IMR-90 (cell line): ENCODE data around the gene KPNA1. TPM values are rescaled to one million over a fixed set of nuclear protein-coding genes. Genes with fewer than 3 reads are reported as not detected.

Experiments used
- ATAC-seq: fragments of 200-7000 bp; cut with Tn5 transposase; 2 replicates; pipeline ENCODE4 v1.9.1; 2020; ENCODE audit warnings: low read depth, mild to moderate bottlenecking, moderate library complexity
- BruUV-seq: library from RNA; stranded (reverse); fragments of 400-500 nt; replicated peaks from 2 replicates; lab custom pipeline; 2021; lab: Mats Ljungman, UMichigan
- CTCF ChIA-PET: fragments of 300-600 bp; formaldehyde crosslinking; extraction: SDS; loops from one replicate; lab custom pipeline; 2021; ENCODE audit warnings: antibody characterized with exemption; lab: Yijun Ruan, JAX
- POLR2A ChIA-PET: fragments of 300-600 bp; sonication (Branson Sonifier 250); formaldehyde crosslinking; loops from one replicate; lab custom pipeline; 2022; ENCODE audit warnings: antibody characterized with exemption; ENCODE audit not compliant: unreplicated experiment; lab: Charles Lee
- DNase-seq: peaks from one replicate; pipeline ENCODE4 v3.0.0; 2013
- H2AFZ ChIP-seq: replicated peaks from 2 replicates; pipeline ENCODE3; 2013; ENCODE audit warnings: low read length, mild to moderate bottlenecking; ENCODE audit not compliant: poor library complexity
- H2AK5ac ChIP-seq: 2 replicates; pipeline ENCODE4 v1.6.1; 2013; ENCODE audit warnings: low read depth, low read length, inconsistent platforms
- H2AK9ac ChIP-seq: replicated peaks from 2 replicates; pipeline ENCODE3; 2013; ENCODE audit warnings: mild to moderate bottlenecking, low read depth, low read length, moderate library complexity; ENCODE audit not compliant: poor library complexity
- H2BK120ac ChIP-seq: 2 replicates; pipeline ENCODE4 v1.6.1; 2013; ENCODE audit warnings: low read depth, low read length, inconsistent platforms
- H2BK15ac ChIP-seq: 3 replicates; pipeline ENCODE4 v1.6.1; 2013; ENCODE audit warnings: low read depth, low read length, inconsistent platforms
- H2BK20ac ChIP-seq: 2 replicates; pipeline ENCODE4 v1.6.1; 2013; ENCODE audit warnings: low read depth, mild to moderate bottlenecking, inconsistent platforms, low read length, moderate library complexity
- H2BK5ac ChIP-seq: 2 replicates; pipeline ENCODE4 v1.6.1; 2013; ENCODE audit warnings: mild to moderate bottlenecking, low read depth, low read length, inconsistent platforms; ENCODE audit not compliant: poor library complexity, severe bottlenecking
- H3K14ac ChIP-seq: replicated peaks from 2 replicates; pipeline ENCODE4 v1.6.1; 2013; ENCODE audit warnings: low read depth, low read length, inconsistent platforms
- H3K18ac ChIP-seq: 2 replicates; pipeline ENCODE4 v1.6.1; 2013; ENCODE audit warnings: low read depth, low read length, control low read depth
- H3K23ac ChIP-seq: 2 replicates; pipeline ENCODE4 v1.6.1; 2013; ENCODE audit warnings: low read depth, low read length, inconsistent platforms
- H3K27ac ChIP-seq: 2 replicates; pipeline ENCODE4 v1.5.1; 2013; ENCODE audit warnings: mild to moderate bottlenecking, control low read depth, low read length; ENCODE audit not compliant: insufficient read depth
- H3K27me3 ChIP-seq: 2 replicates; pipeline ENCODE4 v1.6.1; 2013; ENCODE audit warnings: low read length; ENCODE audit not compliant: control insufficient read depth, insufficient read depth
- H3K36me3 ChIP-seq: 2 replicates; pipeline ENCODE4 v1.6.1; 2013; ENCODE audit warnings: low read length, mixed read lengths; ENCODE audit not compliant: control insufficient read depth, insufficient read depth
- H3K4ac ChIP-seq: 2 replicates; pipeline ENCODE4 v1.6.1; 2013; ENCODE audit warnings: low read depth, low read length, inconsistent platforms
- H3K4me1 ChIP-seq: 2 replicates; pipeline ENCODE4 v1.6.1; 2013; ENCODE audit warnings: low read length, mixed read lengths; ENCODE audit not compliant: control insufficient read depth, insufficient read depth
- H3K4me2 ChIP-seq: 2 replicates; pipeline ENCODE4 v1.6.1; 2013; ENCODE audit warnings: low read depth, mild to moderate bottlenecking, control low read depth, low read length, moderate library complexity
- H3K4me3 ChIP-seq: 2 replicates; pipeline ENCODE4 v1.5.1; 2013; ENCODE audit warnings: low read depth, mild to moderate bottlenecking, control low read depth, low read length, moderate library complexity; ENCODE audit not compliant: insufficient read depth
- H3K56ac ChIP-seq: 2 replicates; pipeline ENCODE4 v1.6.1; 2013; ENCODE audit warnings: low read length, inconsistent platforms; ENCODE audit not compliant: insufficient read depth; ENCODE audit errors: extremely low read depth
- H3K79me1 ChIP-seq, 2 experiments: 2 replicates each; pipeline ENCODE4 v1.6.1; 2013; ENCODE audit warnings: low read length in 2 of 2, inconsistent platforms in 1 of 2, low read depth in 1 of 2
- H3K9ac ChIP-seq: 2 replicates; pipeline ENCODE4 v1.6.1; 2013; ENCODE audit warnings: low read depth, low read length, control low read depth
- H3K9me1 ChIP-seq: 2 replicates; pipeline ENCODE4 v1.6.1; 2013; ENCODE audit warnings: low read length, inconsistent platforms; ENCODE audit not compliant: insufficient read depth
- H3K9me3 ChIP-seq: 2 replicates; pipeline ENCODE4 v1.6.1; 2013; ENCODE audit warnings: low read length; ENCODE audit not compliant: control insufficient read depth, insufficient read depth
- H4K20me1 ChIP-seq: 2 replicates; pipeline ENCODE4 v1.6.1; 2013; ENCODE audit warnings: low read length, inconsistent platforms; ENCODE audit not compliant: insufficient read depth
- H4K5ac ChIP-seq: 2 replicates; pipeline ENCODE4 v1.6.1; 2013; ENCODE audit warnings: mild to moderate bottlenecking, low read depth, low read length, control low read depth
- H4K8ac ChIP-seq, 2 experiments: 2 replicates each; pipeline ENCODE4 v1.6.1; 2013; ENCODE audit warnings: low read depth in 2 of 2, low read length in 2 of 2, control low read depth in 1 of 2, inconsistent platforms in 1 of 2
- H4K91ac ChIP-seq: 2 replicates; pipeline ENCODE4 v1.6.1; 2013; ENCODE audit warnings: low read depth, low read length, inconsistent platforms; ENCODE audit not compliant: insufficient read depth
- BHLHE40 ChIP-seq: fragments of 150-350 bp; IDR thresholded peaks from 2 replicates; pipeline ENCODE4 v1.6.1; 2016; ENCODE audit warnings: mild to moderate bottlenecking, low read depth, low read length
- CEBPB ChIP-seq: IDR thresholded peaks from 2 replicates; pipeline ENCODE4 v1.6.1; 2012; ENCODE audit warnings: low read depth, low read length, improper control_type of control experiment
- CHD1 ChIP-seq: IDR thresholded peaks from 2 replicates; pipeline ENCODE4 v1.6.1; 2012; ENCODE audit warnings: low read depth, low read length, improper control_type of control experiment
- FOS ChIP-seq: fragments of 150-350 bp; IDR thresholded peaks from 2 replicates; pipeline ENCODE4 v1.6.1; 2016; ENCODE audit warnings: low read depth, low read length
- MAFK ChIP-seq: IDR thresholded peaks from 2 replicates; pipeline ENCODE4 v1.6.1; 2012; ENCODE audit warnings: low read depth, low read length, improper control_type of control experiment
- MAZ ChIP-seq: IDR thresholded peaks from 2 replicates; pipeline ENCODE4 v1.6.1; 2012; ENCODE audit warnings: low read depth, mild to moderate bottlenecking, low read length, improper control_type of control experiment, moderate library complexity, borderline replicate concordance
- MXI1 ChIP-seq: IDR thresholded peaks from 2 replicates; pipeline ENCODE4 v1.6.1; 2012; ENCODE audit warnings: low read depth, mild to moderate bottlenecking, low read length, moderate library complexity, borderline replicate concordance
- NFE2L2 ChIP-seq: fragments of 150-350 bp; IDR thresholded peaks from 2 replicates; pipeline ENCODE4 v1.6.1; 2016; ENCODE audit warnings: low read depth, mild to moderate bottlenecking, low read length
- POLR2A ChIP-seq: IDR thresholded peaks from 2 replicates; pipeline ENCODE4 v1.6.1; 2012; ENCODE audit warnings: mild to moderate bottlenecking, low read depth, low read length
- RAD21 ChIP-seq: IDR thresholded peaks from 2 replicates; pipeline ENCODE4 v1.6.1; 2012; ENCODE audit warnings: low read length, improper control_type of control experiment
- RCOR1 ChIP-seq: IDR thresholded peaks from 2 replicates; pipeline ENCODE4 v1.6.1; 2012; ENCODE audit warnings: mild to moderate bottlenecking, low read length, improper control_type of control experiment; ENCODE audit not compliant: insufficient replicate concordance
- RFX5 ChIP-seq: IDR thresholded peaks from 2 replicates; pipeline ENCODE4 v1.8.0; 2012; ENCODE audit warnings: low read depth, mild to moderate bottlenecking, low read length, moderate library complexity
- SMC3 ChIP-seq: fragments of 150-350 bp; IDR thresholded peaks from 2 replicates; pipeline ENCODE4 v1.6.1; 2016; ENCODE audit warnings: low read depth, mild to moderate bottlenecking, antibody characterized with exemption, low read length, moderate library complexity
- WGBS, 2 experiments: methylation state at CpG; one replicate each; pipeline versions ENCODE4 v1.1.5 to v1.1.7; 2013; ENCODE audit warnings: missing lambda C conversion rate in 2 of 2; ENCODE audit not compliant: insufficient read length in 1 of 2; ENCODE audit errors: extremely low coverage in 2 of 2; 5-methylcytosine and 5-hydroxymethylcytosine counted together
- dilution Hi-C: fragments of 300-500 bp; cut with HindIII; formaldehyde crosslinking; loops from one replicate; pipeline ENCODE4 v1.14.3; 2018; ENCODE audit warnings: low sequenced_read_pairs; ENCODE audit not compliant: unreplicated experiment
- in situ Hi-C: fragments of 300-500 bp; cut with MboI; formaldehyde crosslinking; loops from 3 replicates; pipeline ENCODE4 v1.14.3; 2019; ENCODE audit warnings: low sequenced_read_pairs, inconsistent platforms, mixed read lengths
- intact Hi-C: fragments of 100-400 bp; cut with micrococcal nuclease; formaldehyde crosslinking; loops from 2 replicates; pipeline ENCODE4 v1.10.0; 2022
- polyA plus RNA-seq, 3 experiments: library from polyadenylated mRNA; depleted of rRNA; stranded (reverse); fragments of >200 nt; gene quantifications; 2 replicates each; pipeline ENCODE4 v1.2.3, GENCODE V29; 2012; ENCODE audit warnings: low replicate concordance in 1 of 3
- total RNA-seq: library from RNA; depleted of rRNA; stranded (reverse); fragments of >200 nt; gene quantifications from 2 replicates; pipeline ENCODE4 v1.2.3, GENCODE V29; 2012
- TF ChIP-seq, protein P1 (sequence below): conservative IDR thresholded peaks from 2 replicates; pipeline ENCODE4 v1.5.1; 2012; ENCODE audit warnings: mild to moderate bottlenecking, low read depth, low read length, improper control_type of control experiment
- TF ChIP-seq, protein P2 (sequence below): fragments of 150-350 bp; IDR thresholded peaks from 2 replicates; pipeline ENCODE4 v1.6.1; 2016; ENCODE audit warnings: low read depth, mild to moderate bottlenecking, low read length, moderate library complexity, borderline replicate concordance

Gene KPNA1
- total and polyA plus RNA-seq, 2 of the 4 experiments (the other 2 are of a cell fraction) = 30.6 to 112 TPM

DNA sequence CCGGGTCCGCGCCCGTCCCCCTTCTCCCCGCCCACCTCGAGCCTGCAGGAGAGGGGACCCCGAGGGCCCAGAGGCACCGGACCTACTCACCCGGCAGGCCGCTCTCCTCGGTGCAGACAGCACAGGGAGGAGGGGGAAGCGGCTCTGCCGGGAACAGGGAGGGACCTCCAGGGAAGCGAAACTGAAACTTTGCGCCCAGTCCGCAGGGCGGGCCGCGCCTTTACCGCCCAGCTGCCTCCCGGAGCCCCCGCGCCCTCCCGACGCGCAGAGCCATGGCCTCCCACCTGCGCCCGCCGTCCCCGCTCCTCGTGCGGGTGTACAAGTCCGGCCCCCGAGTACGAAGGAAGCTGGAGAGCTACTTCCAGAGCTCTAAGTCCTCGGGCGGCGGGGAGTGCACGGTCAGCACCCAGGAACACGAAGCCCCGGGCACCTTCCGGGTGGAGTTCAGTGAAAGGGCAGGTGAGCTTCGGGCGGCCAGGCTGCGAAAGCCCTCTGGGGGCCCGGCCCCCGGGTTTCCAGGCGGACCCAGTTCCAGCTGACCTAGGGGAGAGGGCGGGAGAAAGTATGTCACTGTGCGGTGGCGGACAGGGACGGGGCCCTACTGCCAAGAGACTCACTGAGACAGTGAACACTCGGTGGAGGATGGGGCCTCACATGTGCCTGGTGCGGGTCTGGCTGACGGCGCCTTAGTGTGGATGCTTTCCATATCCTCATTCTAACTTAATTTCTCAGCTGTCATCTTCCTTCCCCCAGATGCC, 49.6 kb upstream of the KPNA1 start, which contains the start of the genes DTX3L and PARP9:
Gene DTX3L, plus strand, starts transcription at position 184 of the 758 bp plus-strand sequence. Its CDS starts 89 bp downstream, at position 273.
Gene PARP9, minus strand, starts transcription at position 146 of the 758 bp plus-strand sequence. CDS start 4,680 bp downstream, outside the sequence.
- H4K5ac ChIP-seq = peak within 1 kb of the TSS; percentile 40
- WGBS, 2 experiments = 1% methylated on average over 24 of the region's 56 CpGs; no CpG with 5 or more reads in 1 of the 2 experiments
- H3K27ac ChIP-seq = peak within 1 kb of the TSS; percentile 88
- H3K18ac ChIP-seq = peak within 1 kb of the TSS; percentile 51
- H2BK15ac ChIP-seq = 0 out of 3 replicates have a peak within 1 kb of the TSS, but pooled peaks have one; percentile 2
- H2AK9ac ChIP-seq = peak within 1 kb of the TSS; percentile 92
- no peaks in the 10 kb centered on the region for H3K27me3 ChIP-seq
- peak within 1 kb of the TSS; percentile 91 for H3K4ac ChIP-seq
- H2BK5ac ChIP-seq = peak within 1 kb of the TSS; percentile 56
- H3K79me1 ChIP-seq = peaks cover 15 to 23% of the 10 kb centered on the region in 2 experiments
- no peak within 1 kb of the TSS; the same call in 1 of the 2 replicates for H2AK5ac ChIP-seq
- peak within 1 kb of the TSS; percentile 71 for H3K9ac ChIP-seq
- H4K91ac ChIP-seq = peak within 1 kb of the TSS; percentile 77
- DNase-seq (peak; percentile 73), ATAC-seq (peak; percentile 97)
- peaks cover 3% of the 10 kb centered on the region; the same call in 1 of the 2 replicates for H3K9me1 ChIP-seq
- in situ Hi-C loops = no loop called here
- ChIA-PET CTCF (interaction anchor here (0.6 kb wide), 1 partner anchor 102 kb away, joined by 3 read pairs; no protein-coding TSS in a partner anchor), POLR2A (interaction anchor here (0.7 kb wide), 1 partner anchor 502 kb away, joined by 3 read pairs; no protein-coding TSS in a partner anchor)
- peak within 1 kb of the TSS; percentile 69 for H3K14ac ChIP-seq
- dilution Hi-C loops = no loop called here
- intact Hi-C loops = loop anchor here (1.0 to 10.0 kb wide), 4 partner anchors 115 to 460 kb away; partner anchors contain the start of gene SEMA5B
- no TSS peak for BruUV-seq
- peak within 1 kb of the TSS; percentile 83 for H2BK120ac ChIP-seq
- peak within 1 kb of the TSS; percentile 92 for H3K4me2 ChIP-seq
- peak within 1 kb of the TSS; percentile 77 to 79 for H4K8ac ChIP-seq
- peak within 1 kb of the TSS; percentile 71 for H3K23ac ChIP-seq
- H4K20me1 ChIP-seq = no peaks in the 10 kb centered on the region
- peaks cover 14% of the 10 kb centered on the region for H3K36me3 ChIP-seq
- H2BK20ac ChIP-seq = peak within 1 kb of the TSS; percentile 60; the same call in 1 of the 2 replicates
- peaks cover 3% of the 10 kb centered on the region; the same call in 1 of the 2 replicates for H3K4me1 ChIP-seq
- H3K4me3 ChIP-seq = peak within 1 kb of the TSS; percentile 63
- no peaks in the 10 kb centered on the region for H3K9me3 ChIP-seq
- peak within 1 kb of the TSS; percentile 53 for H3K56ac ChIP-seq
- peak within 1 kb of the TSS; percentile 98 for H2AFZ ChIP-seq
- TF ChIP-seq, protein P1, sequence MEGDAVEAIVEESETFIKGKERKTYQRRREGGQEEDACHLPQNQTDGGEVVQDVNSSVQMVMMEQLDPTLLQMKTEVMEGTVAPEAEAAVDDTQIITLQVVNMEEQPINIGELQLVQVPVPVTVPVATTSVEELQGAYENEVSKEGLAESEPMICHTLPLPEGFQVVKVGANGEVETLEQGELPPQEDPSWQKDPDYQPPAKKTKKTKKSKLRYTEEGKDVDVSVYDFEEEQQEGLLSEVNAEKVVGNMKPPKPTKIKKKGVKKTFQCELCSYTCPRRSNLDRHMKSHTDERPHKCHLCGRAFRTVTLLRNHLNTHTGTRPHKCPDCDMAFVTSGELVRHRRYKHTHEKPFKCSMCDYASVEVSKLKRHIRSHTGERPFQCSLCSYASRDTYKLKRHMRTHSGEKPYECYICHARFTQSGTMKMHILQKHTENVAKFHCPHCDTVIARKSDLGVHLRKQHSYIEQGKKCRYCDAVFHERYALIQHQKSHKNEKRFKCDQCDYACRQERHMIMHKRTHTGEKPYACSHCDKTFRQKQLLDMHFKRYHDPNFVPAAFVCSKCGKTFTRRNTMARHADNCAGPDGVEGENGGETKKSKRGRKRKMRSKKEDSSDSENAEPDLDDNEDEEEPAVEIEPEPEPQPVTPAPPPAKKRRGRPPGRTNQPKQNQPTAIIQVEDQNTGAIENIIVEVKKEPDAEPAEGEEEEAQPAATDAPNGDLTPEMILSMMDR = no peak
- TF ChIP-seq CHD1 (no peak), MAFK (no peak), NFE2L2 (no peak), RCOR1 (no peak), RFX5 (no peak), RAD21 (no peak), FOS (no peak), BHLHE40 (no peak), CEBPB (no peak), MXI1 (peak; percentile 69; the same call in 1 of the 2 replicates), SMC3 (no peak), POLR2A (0 out of 2 replicates have a peak, but pooled peaks have one; percentile 24), MAZ (peak; percentile 36; the same call in 1 of the 2 replicates)
- TF ChIP-seq, protein P2, sequence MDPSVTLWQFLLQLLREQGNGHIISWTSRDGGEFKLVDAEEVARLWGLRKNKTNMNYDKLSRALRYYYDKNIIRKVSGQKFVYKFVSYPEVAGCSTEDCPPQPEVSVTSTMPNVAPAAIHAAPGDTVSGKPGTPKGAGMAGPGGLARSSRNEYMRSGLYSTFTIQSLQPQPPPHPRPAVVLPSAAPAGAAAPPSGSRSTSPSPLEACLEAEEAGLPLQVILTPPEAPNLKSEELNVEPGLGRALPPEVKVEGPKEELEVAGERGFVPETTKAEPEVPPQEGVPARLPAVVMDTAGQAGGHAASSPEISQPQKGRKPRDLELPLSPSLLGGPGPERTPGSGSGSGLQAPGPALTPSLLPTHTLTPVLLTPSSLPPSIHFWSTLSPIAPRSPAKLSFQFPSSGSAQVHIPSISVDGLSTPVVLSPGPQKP = no peak
